GM19324 (cell line): ENCODE results near the gene TBX5.

Source experiments
- ATAC-seq: cut with Tn5 transposase; IDR thresholded peaks from one replicate; pipeline ENCODE4 v1.9.1; 2021; ENCODE audit warnings: mild to moderate bottlenecking, moderate library complexity; ENCODE audit not compliant: unreplicated experiment, low FRiP score

The TBX5 gene

DNA sequence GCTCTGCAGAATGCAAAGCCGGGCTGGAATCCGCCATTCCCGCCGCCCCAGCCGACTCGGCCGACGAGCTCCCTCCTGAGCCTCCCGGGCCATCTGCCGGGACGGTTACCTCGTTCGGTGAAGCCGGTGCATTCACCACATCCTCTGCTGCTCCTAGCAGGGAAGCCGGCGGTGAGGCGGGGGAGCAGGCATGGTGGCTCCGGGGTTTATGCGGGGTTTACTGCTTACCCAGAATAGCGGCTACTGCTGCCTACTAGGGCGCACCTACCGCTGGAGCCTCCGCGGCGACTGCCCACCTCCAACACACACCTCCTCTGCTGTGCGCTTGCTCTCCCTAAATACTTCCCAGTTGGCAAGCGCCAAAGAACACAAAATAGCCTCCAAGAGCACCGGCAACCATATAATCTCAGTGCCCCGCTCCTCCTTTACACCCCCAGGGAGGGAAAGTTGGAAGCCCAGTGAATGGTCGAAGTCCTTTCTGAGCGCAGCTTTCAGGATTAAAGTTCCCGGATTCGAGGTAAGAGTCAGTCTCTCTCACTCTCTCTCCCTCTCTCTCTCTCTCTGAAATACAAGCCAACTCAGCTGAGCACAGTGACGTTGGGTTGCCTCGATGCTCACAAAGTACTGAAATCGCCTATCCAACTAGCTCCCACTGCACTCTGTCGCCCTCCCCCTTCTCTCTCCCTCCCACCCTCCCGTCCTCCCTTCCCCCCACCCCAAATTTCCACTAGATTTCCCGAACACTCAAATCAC is at the start of gene TBX5:
TSS of gene TBX5 (minus strand) at position 626 of the 753 bp plus-strand sequence. CDS start 2,246 bp downstream, outside the sequence.
- no peak for ATAC-seq

GRCh38 chr12:114451657-114452056 is 45.7 kb upstream of the TBX5 start:
- ATAC-seq: no peak

- ATAC-seq: no peak
Measured at GRCh38 chr12:114450515-114451300, 44.8 kb upstream of the TBX5 start.

DNA sequence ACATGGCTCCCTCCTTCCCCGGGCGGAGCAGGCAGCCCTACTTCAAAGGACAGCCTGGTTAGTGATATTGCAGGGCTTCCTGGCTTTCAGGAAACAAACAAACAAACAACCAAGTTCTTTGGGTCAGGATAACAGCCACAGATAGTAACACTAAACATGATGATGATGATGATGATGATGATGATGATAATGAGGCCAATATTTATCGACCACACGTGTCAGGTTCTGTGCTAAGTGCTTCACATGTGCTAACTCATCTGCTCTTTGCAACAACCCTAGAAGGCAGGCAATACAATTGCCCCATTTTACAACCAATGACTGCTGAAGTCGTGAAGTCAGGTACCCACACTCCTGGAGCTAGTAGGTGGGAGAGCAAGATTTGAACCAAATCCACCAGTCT is 44.1 kb upstream of the TBX5 start:
- no peak for ATAC-seq

- ATAC-seq: no peak
Measured at GRCh38 chr12:114448618-114448933, 42.6 kb upstream of the TBX5 start.

DNA sequence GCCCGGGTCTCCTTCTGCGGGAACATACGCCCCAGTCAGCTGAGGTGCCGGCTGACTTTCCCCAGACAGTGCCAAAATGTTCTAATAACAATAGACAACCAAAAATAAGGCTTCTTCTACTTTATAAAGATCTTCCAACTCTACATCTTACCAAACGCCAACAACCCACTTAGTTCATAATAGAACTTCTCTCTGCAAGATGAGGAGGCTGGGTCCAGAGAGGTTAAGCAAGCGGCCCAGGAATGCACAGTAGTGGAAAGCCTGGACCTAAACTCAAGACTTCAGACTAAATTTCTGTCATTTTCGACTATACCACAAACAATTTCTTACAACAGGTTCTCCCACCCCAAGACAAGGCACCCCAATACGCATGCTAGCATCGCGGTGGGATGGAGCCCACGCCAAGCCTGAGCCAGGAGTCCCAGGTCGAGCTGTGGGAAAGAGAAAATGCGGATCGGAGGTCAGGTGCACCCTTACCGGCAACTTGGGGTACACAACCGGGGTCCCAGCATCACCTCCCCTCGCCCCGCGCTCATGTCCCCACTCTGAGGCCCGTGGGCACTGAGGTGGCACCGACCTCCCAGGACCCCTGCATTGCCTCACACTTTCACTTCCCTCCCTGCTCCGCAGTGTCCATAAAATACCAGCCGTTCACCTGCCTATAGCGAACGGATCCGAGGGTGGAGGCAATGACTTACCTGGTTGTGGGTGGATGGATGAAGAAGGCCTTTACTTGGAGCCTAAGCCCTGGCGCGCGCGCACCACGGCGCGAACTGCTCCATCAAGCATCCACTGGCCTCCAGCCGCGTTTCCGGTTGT is 42.1 kb upstream of the TBX5 start:
- no peak for ATAC-seq

DNA sequence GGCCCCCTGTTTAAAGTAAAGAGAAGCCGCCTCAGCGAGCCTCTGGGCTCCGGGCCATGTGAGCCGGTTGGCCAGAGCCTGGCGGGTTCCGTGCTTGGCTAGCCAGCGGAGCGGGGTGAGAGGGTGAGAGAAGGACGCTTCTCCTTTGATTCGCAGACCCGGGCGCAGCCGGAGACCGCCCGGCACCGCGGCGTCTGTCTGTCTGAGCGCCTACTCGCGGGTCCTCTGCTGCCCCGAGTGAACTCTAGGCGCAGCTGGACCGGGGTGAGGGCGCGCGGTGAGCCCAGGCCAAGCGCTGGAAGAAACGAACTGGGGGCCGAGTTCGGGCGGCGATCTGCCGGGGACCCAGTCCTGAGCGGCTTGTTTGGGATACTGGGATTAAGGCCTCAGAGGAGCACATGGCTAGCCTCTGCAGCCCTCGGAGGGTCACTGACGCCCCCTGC is 41.4 kb upstream of the TBX5 start:
- no peak for ATAC-seq

GRCh38 chr12:114445401-114446323 is 39.7 kb upstream of the TBX5 start:
- ATAC-seq: no peak

- ATAC-seq: no peak
Measured at GRCh38 chr12:114444422-114445279, 38.7 kb upstream of the TBX5 start.

DNA sequence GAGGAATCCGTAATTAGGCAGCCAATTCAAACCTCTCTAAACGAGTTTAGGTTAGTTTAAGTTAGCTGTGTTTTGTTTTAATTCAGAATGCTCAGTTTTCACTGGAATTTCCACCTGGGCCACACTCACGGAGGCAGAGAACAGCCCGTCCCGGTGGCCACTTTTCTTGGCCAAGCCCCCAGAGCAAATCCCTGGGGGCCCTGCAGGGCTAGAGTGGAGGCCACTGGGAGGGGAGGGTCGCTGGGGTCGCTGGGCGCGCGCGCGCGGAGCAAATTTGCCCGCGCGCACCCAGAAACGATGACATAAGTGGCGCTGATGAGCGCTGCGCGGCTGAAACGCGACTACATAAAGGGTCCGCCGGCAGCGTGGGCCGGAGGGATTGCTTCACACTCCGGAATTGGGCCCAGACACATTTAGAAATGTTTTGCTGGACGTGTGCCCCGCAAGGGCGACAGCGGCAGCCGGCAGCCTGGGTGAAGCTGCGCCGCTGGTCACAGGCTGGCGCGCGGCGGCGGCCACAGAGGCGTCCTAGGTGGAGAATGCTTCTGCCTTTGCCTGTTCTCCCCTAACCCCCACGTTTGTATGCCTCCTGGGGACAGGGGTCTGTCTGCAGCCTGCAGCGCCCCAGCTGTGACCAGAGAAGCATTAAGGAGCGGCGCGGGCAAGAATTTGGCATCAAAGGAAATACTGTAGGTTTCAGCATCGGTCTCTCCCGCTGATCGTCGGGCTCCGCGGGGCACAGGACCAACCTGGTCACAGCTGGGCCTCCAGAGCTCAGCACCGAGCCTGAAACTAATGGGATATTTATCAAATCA is 37.9 kb upstream of the TBX5 start:
- ATAC-seq: no peak

DNA sequence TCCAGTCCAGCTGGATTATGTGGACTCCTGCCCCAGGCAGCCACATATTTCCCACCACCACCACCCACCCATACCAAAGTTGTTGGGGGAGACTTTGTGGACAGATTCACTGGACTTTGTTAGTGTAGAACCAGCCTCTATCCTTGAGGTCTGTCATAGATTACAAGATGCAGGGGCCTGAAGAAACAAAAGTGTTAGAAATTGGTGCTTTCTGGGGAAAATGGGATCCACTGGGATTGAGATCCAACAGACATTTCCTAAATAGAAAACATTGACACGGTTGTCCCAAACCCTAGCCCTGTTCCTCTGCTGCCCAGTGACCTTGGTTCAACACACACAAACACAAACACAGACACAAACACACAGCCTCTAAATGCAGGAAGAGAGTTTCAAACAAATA is 36.6 kb upstream of the TBX5 start:
- ATAC-seq: no peak

- ATAC-seq: no peak
Measured at GRCh38 chr12:114441545-114441944, 35.6 kb upstream of the TBX5 start.

DNA sequence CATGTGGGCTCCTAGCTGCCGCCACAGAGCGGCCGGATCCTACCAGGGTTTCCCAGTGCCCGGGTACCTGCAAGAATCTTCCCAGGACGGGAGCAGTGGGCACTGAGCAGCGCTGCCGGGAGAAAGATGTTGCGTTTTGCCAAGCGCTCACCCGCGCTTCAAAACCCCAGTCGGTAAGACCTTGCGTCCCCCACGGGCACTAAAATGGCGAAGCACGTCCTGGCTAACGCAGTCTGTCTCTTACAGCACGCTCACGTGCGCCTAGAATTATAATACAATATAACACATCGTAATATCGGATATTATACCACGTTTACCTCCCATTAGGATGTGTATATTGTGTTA is 35.1 kb upstream of the TBX5 start:
- ATAC-seq: no peak

- ATAC-seq: no peak
Measured at GRCh38 chr12:114440270-114441038, 34.5 kb upstream of the TBX5 start.

DNA sequence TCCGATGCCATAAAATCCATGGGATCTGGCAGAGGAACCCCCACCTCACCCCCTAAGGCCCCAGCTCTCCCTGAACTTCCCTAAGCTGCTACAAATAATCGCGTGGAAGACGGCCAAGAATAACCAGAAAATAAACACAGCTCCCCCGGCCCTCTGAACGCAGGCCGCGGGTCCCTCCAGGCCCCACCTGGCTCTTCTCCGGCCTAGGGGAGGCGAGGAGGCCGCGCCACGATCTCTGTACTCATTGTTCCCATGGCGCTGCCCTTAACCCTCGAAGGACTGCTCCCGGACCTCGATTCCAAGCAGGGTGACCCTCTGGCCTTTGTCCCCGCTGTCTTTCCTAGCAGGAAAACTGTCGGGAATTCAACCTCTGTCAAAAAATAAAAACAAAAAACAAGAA is 33.9 kb upstream of the TBX5 start:
- ATAC-seq: no peak

GRCh38 chr12:114439261-114439683 is 33.3 kb upstream of the TBX5 start:
- ATAC-seq: no peak

DNA sequence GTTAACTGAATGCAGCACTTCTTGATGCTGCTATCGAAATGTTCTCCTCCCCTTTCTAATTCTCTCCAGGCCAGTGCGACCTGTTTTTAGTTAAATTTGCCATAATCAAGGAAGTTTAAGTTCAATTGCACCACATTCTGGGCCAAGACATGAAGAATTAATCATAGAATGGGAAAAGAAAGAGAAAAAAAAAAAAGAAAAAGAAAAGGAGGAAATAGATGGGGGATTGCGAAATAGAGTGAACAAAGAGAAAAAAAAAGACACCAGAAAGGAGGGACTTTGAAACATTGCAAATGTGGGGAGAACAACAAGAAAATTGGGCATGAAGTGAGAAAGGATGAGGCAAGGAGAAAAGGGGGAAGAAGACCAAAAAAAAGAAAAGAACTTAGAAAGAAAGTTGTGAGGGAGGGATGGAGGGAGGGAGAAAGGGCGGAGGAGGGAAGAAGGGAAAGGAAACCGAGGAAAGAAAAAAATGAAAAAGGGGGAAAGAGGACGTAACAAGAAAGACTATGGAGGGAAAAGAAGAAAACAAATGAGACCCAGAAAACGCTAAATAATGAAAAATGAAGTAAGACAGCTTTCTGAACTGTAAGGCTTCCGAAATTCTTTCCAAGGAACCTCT is 32.8 kb upstream of the TBX5 start:
- no peak for ATAC-seq
